PC-3 (cell line): ENCODE results near the gene WAC. TPM values are rescaled to one million over a fixed set of nuclear protein-coding genes. Genes with fewer than 3 reads are reported as not detected.

Experiments used
- ATAC-seq: fragments of 200-7000 bp; cut with Tn5 transposase; 2 replicates; pipeline ENCODE4 v1.9.1; 2020; ENCODE audit warnings: mild to moderate bottlenecking, moderate library complexity
- BruUV-seq: library from RNA; stranded (reverse); fragments of 400-500 nt; replicated peaks from 2 replicates; lab custom pipeline; 2021; lab: Mats Ljungman, UMichigan
- CTCF ChIA-PET: fragments of 300-600 bp; sonication (Branson Sonifier 250); formaldehyde crosslinking; loops from one replicate; lab custom pipeline; 2022; ENCODE audit warnings: antibody characterized with exemption; lab: Charles Lee
- POLR2A ChIA-PET: fragments of 300-600 bp; sonication (Branson Sonifier 250); formaldehyde crosslinking; loops from one replicate; lab custom pipeline; 2022; ENCODE audit warnings: antibody characterized with exemption; ENCODE audit not compliant: unreplicated experiment; lab: Charles Lee
- DNase-seq: peaks from one replicate; pipeline ENCODE4 v3.0.0-alpha.2; 2015
- H2AFZ ChIP-seq: fragments of 300-600 bp; sonication (generic); 2 replicates; pipeline ENCODE4 v1.6.0; 2016; ENCODE audit warnings: antibody characterized with exemption, low read length
- H3F3A ChIP-seq: fragments of 300-600 bp; sonication (generic); one replicate; pipeline ENCODE4 v1.6.0; 2017; ENCODE audit warnings: antibody characterized with exemption, low read length, control low read depth, mild to moderate bottlenecking; ENCODE audit not compliant: unreplicated experiment
- H3K27ac ChIP-seq: fragments of 300-600 bp; sonication (generic); 2 replicates; pipeline ENCODE4 v1.5.1; 2016; ENCODE audit warnings: mild to moderate bottlenecking, low read length
- H3K27me3 ChIP-seq: fragments of 300-600 bp; sonication (generic); 2 replicates; pipeline ENCODE4 v1.6.1; 2016; ENCODE audit warnings: low read length, mixed read lengths
- H3K36me3 ChIP-seq: fragments of 300-600 bp; sonication (generic); 2 replicates; pipeline ENCODE4 v1.6.1; 2016; ENCODE audit warnings: low read depth, mixed run types, low read length, mixed read lengths
- H3K4me1 ChIP-seq: fragments of 300-600 bp; sonication (generic); 2 replicates; pipeline ENCODE4 v1.5.1; 2016; ENCODE audit warnings: low read length; ENCODE audit not compliant: insufficient read depth
- H3K4me2 ChIP-seq: fragments of 300-600 bp; sonication (generic); 2 replicates; pipeline ENCODE4 v1.6.0; 2016; ENCODE audit warnings: low read length
- H3K4me3 ChIP-seq: fragments of 300-600 bp; sonication (generic); 2 replicates; pipeline ENCODE4 v1.5.1; 2016; ENCODE audit warnings: mild to moderate bottlenecking, low read length, mixed read lengths
- H3K79me2 ChIP-seq: fragments of 300-600 bp; sonication (generic); 2 replicates; pipeline ENCODE4 v1.6.1; 2017; ENCODE audit warnings: low read length, mixed read lengths
- H3K9ac ChIP-seq: fragments of 300-600 bp; sonication (generic); 2 replicates; pipeline ENCODE4 v1.6.0; 2016; ENCODE audit warnings: mild to moderate bottlenecking, low read length
- H3K9me2 ChIP-seq: fragments of 300-600 bp; sonication (generic); replicated peaks from 2 replicates; pipeline ENCODE4 v1.6.1; 2016; ENCODE audit warnings: mixed run types, low read length, mixed read lengths
- H3K9me3 ChIP-seq: fragments of 300-600 bp; sonication (generic); 2 replicates; pipeline ENCODE4 v1.6.1; 2016; ENCODE audit warnings: low read length, mixed read lengths
- H4K20me1 ChIP-seq: fragments of 300-600 bp; sonication (generic); 2 replicates; pipeline ENCODE4 v1.6.1; 2016; ENCODE audit warnings: low read length, mixed read lengths
- EZH2 ChIP-seq: fragments of 300-600 bp; sonication (generic); IDR thresholded peaks from one replicate; pipeline ENCODE4 v1.6.1; 2017; ENCODE audit warnings: antibody characterized with exemption, mild to moderate bottlenecking, low read length; ENCODE audit not compliant: unreplicated experiment
- EZH2phosphoT487 ChIP-seq: fragments of 300-600 bp; sonication (generic); IDR thresholded peaks from 2 replicates; pipeline ENCODE4 v1.6.1; 2018; ENCODE audit warnings: mild to moderate bottlenecking, antibody characterized with exemption, low read length, borderline replicate concordance
- intact Hi-C: fragments of 100-400 bp; cut with micrococcal nuclease; formaldehyde crosslinking; loops from 2 replicates; pipeline ENCODE4 v1.9.0; 2023
- total RNA-seq: library from RNA; depleted of rRNA; stranded (reverse); fragments of >200 nt; gene quantifications from 2 replicates; pipeline ENCODE4 v1.2.3, GENCODE V29; 2014
- TF ChIP-seq, protein P1 (sequence below): fragments of 300-600 bp; sonication (generic); conservative IDR thresholded peaks from 2 replicates; pipeline ENCODE4 v1.5.1; 2017; ENCODE audit warnings: antibody characterized with exemption, low read depth, mild to moderate bottlenecking, low read length

The WAC gene
- total RNA-seq, 1 experiment from 2014 or later, result 49.2 TPM

DNA sequence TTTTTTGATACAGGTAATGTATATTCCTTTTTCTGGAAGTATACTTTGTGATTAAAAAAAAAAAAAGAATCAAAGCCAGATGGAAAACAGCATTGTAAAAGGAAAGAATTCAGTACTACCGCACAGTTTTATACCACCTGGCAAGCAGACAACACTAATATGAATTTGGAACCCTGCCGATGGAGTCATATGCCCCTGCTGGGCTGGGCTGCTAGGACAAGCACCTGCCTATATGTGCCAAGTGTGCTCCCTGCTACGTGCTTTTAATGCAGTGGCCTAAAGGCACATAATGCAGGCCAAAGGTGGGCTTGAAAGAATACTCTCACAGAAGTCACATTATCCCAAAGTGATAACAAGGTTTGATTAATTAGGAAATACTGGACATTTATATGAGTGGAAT is 29.8 kb upstream of the WAC start:
- Histone ChIP-seq H3K79me2 (no peaks in the 10 kb centered on the region), H3K36me3 (no peaks in the 10 kb centered on the region), H3K9ac (peak overlapping the region; percentile 71; the same call in 1 of the 2 replicates), H3K4me2 (peak overlapping the region; percentile 98), H4K20me1 (no peaks in the 10 kb centered on the region), H2AFZ (peak overlapping the region; percentile 97), H3K27ac (no peak overlapping the region), H3K27me3 (no peaks in the 10 kb centered on the region), H3K4me3 (peak overlapping the region; percentile 76), H3K9me3 (no peaks in the 10 kb centered on the region), H3F3A (no peaks in the 10 kb centered on the region), H3K9me2 (no peaks in the 10 kb centered on the region), H3K4me1 (peaks cover 13% of the 10 kb centered on the region)
- POLR2A ChIA-PET, result no interaction called here
- intact Hi-C loops, result loop anchor here (2.0 kb wide), 1 partner anchor 70 kb away; no protein-coding TSS in a partner anchor
- ATAC-seq (peak; percentile 84), DNase-seq (peak; percentile 81)
- CTCF ChIA-PET, result no interaction called here
- BruUV-seq, result no TSS peak
- TF ChIP-seq EZH2 (no peak), EZH2phosphoT487 (no peak)
- TF ChIP-seq, protein P1, sequence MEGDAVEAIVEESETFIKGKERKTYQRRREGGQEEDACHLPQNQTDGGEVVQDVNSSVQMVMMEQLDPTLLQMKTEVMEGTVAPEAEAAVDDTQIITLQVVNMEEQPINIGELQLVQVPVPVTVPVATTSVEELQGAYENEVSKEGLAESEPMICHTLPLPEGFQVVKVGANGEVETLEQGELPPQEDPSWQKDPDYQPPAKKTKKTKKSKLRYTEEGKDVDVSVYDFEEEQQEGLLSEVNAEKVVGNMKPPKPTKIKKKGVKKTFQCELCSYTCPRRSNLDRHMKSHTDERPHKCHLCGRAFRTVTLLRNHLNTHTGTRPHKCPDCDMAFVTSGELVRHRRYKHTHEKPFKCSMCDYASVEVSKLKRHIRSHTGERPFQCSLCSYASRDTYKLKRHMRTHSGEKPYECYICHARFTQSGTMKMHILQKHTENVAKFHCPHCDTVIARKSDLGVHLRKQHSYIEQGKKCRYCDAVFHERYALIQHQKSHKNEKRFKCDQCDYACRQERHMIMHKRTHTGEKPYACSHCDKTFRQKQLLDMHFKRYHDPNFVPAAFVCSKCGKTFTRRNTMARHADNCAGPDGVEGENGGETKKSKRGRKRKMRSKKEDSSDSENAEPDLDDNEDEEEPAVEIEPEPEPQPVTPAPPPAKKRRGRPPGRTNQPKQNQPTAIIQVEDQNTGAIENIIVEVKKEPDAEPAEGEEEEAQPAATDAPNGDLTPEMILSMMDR, result no peak; the same call in 1 of the 2 replicates

- no peak for TF ChIP-seq EZH2
- TF ChIP-seq, protein P1, result no peak
- TF ChIP-seq EZH2phosphoT487, result no peak
- Histone ChIP-seq H3K79me2 (no peaks in the 10 kb centered on the region), H3K36me3 (no peaks in the 10 kb centered on the region), H3K4me1 (peaks cover 13% of the 10 kb centered on the region), H3K9ac (no peak overlapping the region), H3K4me2 (no peak overlapping the region), H3F3A (no peaks in the 10 kb centered on the region), H3K27ac (no peak overlapping the region), H3K4me3 (no peak overlapping the region), H4K20me1 (no peaks in the 10 kb centered on the region), H3K9me3 (no peaks in the 10 kb centered on the region), H2AFZ (no peak overlapping the region), H3K27me3 (no peaks in the 10 kb centered on the region), H3K9me2 (no peaks in the 10 kb centered on the region)
- DNase-seq (no peak), ATAC-seq (no peak)
- POLR2A ChIA-PET, result no interaction called here
- BruUV-seq, result no TSS peak
- CTCF ChIA-PET, result no interaction called here
- intact Hi-C loops, result no loop called here
Observed at GRCh38 chr10:28505359-28505959, 27.5 kb upstream of the WAC start.

- no peak for ATAC-seq
Observed at GRCh38 chr10:28508304-28508925, 24.5 kb upstream of the WAC start.

More at GRCh38 chr10:28508304-28508925, 24.5 kb upstream of the WAC start:
- Histone ChIP-seq H3K4me1 (0 out of 2 replicates have a peak, but pooled peaks cover 1% of the 10 kb centered on the region), H3K9me3 (no peaks in the 10 kb centered on the region), H3F3A (no peaks in the 10 kb centered on the region), H3K79me2 (no peaks in the 10 kb centered on the region), H3K27ac (no peak overlapping the region), H3K9me2 (no peaks in the 10 kb centered on the region), H3K4me3 (no peak overlapping the region), H3K9ac (no peak overlapping the region), H3K36me3 (no peaks in the 10 kb centered on the region), H3K4me2 (no peak overlapping the region), H3K27me3 (no peaks in the 10 kb centered on the region), H2AFZ (no peak overlapping the region), H4K20me1 (no peaks in the 10 kb centered on the region)
- intact Hi-C loops, result no loop called here
- no TSS peak for BruUV-seq
- TF ChIP-seq EZH2phosphoT487 (no peak), EZH2 (no peak)
- TF ChIP-seq, protein P1, result no peak
- CTCF ChIA-PET, result no interaction called here
- no peak for DNase-seq
- POLR2A ChIA-PET, result no interaction called here
